Naive B cell (primary cell): ENCODE data around the gene ADGRG3. TPM values are rescaled to one million over a fixed set of nuclear protein-coding genes. Genes with fewer than 3 reads are reported as not detected.
A peak's percentile ranks its signal among the peaks of the same experiment; 100 is the strongest.

Source experiments
- ATAC-seq, 2 donors: fragments of 150-1000 bp; cut with Tn5 transposase; 2 replicates each; pipeline ENCODE4 v1.10.0; 2021; ENCODE audit warnings: low read depth in 2 of 2, mild to moderate bottlenecking in 2 of 2, moderate library complexity in 2 of 2
- DNase-seq: peaks from one replicate; pipeline ENCODE4 v3.0.0; 2022
- H3K27ac Mint-ChIP-seq, 6 donors: one replicate each; pipeline ENCODE4 v1.8.0; 2020 to 2022; ENCODE audit warnings: mild to moderate bottlenecking in 6 of 6, mixed read lengths in 6 of 6, moderate library complexity in 5 of 6, inconsistent platforms in 2 of 6
- H3K27me3 Mint-ChIP-seq, 3 donors: one replicate each; pipeline ENCODE4 v1.8.0; 2021 to 2022; ENCODE audit warnings: mixed read lengths in 3 of 3, mild to moderate bottlenecking in 1 of 3
- H3K36me3 Mint-ChIP-seq, 2 donors: one replicate each; pipeline ENCODE4 v1.8.0; 2020 to 2022; ENCODE audit warnings: mixed read lengths in 2 of 2, inconsistent platforms in 1 of 2, mild to moderate bottlenecking in 1 of 2
- H3K4me1 Mint-ChIP-seq, 3 donors: one replicate each; pipeline ENCODE4 v1.8.0; 2020 to 2022; ENCODE audit warnings: mixed read lengths in 3 of 3, inconsistent platforms in 1 of 3, mild to moderate bottlenecking in 1 of 3, moderate library complexity in 1 of 3
- H3K4me3 Mint-ChIP-seq, 8 donors: one replicate each; pipeline ENCODE4 v1.8.0; 2020 to 2022; ENCODE audit warnings: mild to moderate bottlenecking in 8 of 8, mixed read lengths in 8 of 8, moderate library complexity in 8 of 8, inconsistent platforms in 2 of 8
- H3K9me3 Mint-ChIP-seq, 7 donors: one replicate each; pipeline ENCODE4 v1.8.0; 2020 to 2022; ENCODE audit warnings: mixed read lengths in 7 of 7, mild to moderate bottlenecking in 5 of 7, inconsistent platforms in 2 of 7, moderate library complexity in 1 of 7
- polyA plus RNA-seq, 6 donors: library from polyadenylated mRNA; unstranded; fragments of 300-500 nt; fragmentation: Illumina TruSeq; gene quantifications; one replicate each; pipeline ENCODE4 v1.2.3, GENCODE V29; 2021; ENCODE audit warnings: low read depth in 6 of 6

The ADGRG3 gene
- polyA plus RNA-seq, 6 donors from 2014 or later: 0.11 to 0.55 TPM; not detected in 4

- no peak overlapping the region for H3K4me3 Mint-ChIP-seq
- H3K9me3 Mint-ChIP-seq: no peaks in the 10 kb centered on the region
- ATAC-seq (no peak), DNase-seq (no peak)
- peaks cover 25 to 33% (median 28%) of the 10 kb centered on the region in 3 donors for H3K4me1 Mint-ChIP-seq
- no peaks in the 10 kb centered on the region for H3K36me3 Mint-ChIP-seq
- H3K27ac Mint-ChIP-seq: no peak overlapping the region
- peaks cover 0 to under 1% (median 0%) of the 10 kb centered on the region in 3 donors for H3K27me3 Mint-ChIP-seq
Observed at GRCh38 chr16:57644383-57645014, 23.6 kb upstream of the ADGRG3 start.

GRCh38 chr16:57645169-57645568 is 22.9 kb upstream of the ADGRG3 start:
- Mint-ChIP-seq H3K27ac (no peak overlapping the region), H3K4me3 (no peak overlapping the region), H3K9me3 (no peaks in the 10 kb centered on the region), H3K4me1 (peaks cover 25 to 33% (median 28%) of the 10 kb centered on the region in 3 donors), H3K36me3 (no peaks in the 10 kb centered on the region), H3K27me3 (no peaks in the 10 kb centered on the region)
- no peak for DNase-seq
- no peak for ATAC-seq

DNA sequence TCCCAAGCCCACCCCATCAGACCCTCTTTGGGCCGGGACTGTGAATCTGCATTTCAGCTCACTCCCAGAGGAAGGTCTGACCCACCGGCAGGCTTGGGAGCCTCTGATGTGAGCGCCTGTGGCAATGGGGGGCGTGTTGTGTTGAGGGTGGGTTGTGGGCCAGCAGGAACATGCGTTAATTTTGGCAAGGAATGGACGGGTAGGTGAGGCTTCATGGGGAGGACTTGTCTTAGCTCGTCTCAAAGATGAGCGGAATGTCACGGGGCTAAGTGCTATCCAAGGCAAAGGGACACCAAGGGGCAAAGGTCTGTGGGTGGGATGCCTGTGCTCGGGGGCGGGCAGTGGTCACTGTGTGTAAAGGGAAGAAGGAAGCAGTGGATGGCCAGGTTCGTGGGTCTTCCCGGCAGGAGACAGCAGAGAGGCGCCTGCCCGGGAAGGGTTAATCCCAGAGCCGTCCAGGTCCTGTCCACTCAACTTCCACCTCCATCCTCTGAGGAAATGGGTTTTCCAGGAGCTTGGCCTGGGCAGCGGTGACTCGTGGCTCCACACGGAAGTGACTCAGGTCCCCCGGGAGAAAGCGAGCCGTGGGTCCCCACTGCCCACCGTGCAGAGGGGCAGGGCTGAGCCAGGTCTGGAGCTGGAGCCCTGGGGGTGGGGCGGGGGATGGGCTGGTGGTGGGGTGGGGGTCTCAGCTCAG is 22.3 kb upstream of the ADGRG3 start:
- Mint-ChIP-seq H3K9me3 (no peaks in the 10 kb centered on the region), H3K36me3 (no peaks in the 10 kb centered on the region), H3K4me1 (peaks cover 25 to 34% (median 28%) of the 10 kb centered on the region in 3 donors), H3K27ac (peak overlapping the region in 1 of 6 donors; percentile 89), H3K27me3 (no peaks in the 10 kb centered on the region), H3K4me3 (no peak overlapping the region)
- ATAC-seq (no peak), DNase-seq (no peak)

GRCh38 chr16:57646388-57647039 is 21.6 kb upstream of the ADGRG3 start:
- ATAC-seq (peak; percentile 23 to 26), DNase-seq (no peak)
- Mint-ChIP-seq H3K36me3 (no peaks in the 10 kb centered on the region), H3K27me3 (no peaks in the 10 kb centered on the region), H3K4me3 (no peak overlapping the region), H3K4me1 (peaks cover 25 to 34% (median 28%) of the 10 kb centered on the region in 3 donors), H3K9me3 (no peaks in the 10 kb centered on the region), H3K27ac (peak overlapping the region in 1 of 6 donors; percentile 73)

DNA sequence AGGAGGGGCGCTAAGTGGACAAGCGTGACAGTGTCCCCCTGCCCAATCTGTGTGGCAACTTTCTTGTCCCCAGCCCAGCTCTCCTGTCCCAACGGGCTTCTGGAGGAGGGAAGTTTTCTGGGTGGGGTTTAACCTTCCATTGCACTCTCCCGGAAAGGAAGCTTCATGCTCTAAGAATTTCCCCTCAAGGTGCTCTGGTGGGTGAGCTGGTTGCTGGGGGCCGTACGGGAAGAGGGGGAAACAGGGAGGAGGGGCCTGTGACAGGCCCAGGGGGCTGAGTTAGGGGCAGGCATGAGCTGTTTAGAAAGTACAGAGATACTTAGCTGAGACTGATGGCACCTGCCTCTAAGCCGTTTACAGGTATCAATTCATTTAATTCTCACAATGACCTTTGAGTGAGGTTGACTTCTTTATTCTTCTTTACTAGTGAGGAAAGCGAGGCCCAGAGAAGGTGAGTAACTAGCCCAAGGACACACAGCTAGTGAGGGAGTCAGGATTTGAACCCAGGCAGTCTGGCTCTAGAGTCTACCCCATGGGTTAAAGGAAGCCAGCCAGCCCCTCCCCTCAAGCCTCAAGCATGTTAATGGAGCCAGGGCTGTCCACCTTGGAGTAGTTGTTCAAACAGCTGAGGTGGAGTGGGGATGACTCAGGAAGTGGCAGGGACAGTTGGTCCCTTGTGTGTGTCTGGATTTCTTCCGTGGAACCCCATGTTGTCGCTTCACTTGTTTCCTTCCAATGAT is 20.8 kb upstream of the ADGRG3 start:
- no peaks in the 10 kb centered on the region for H3K36me3 Mint-ChIP-seq
- H3K4me1 Mint-ChIP-seq: peaks cover 28 to 34% (median 31%) of the 10 kb centered on the region in 3 donors
- no peaks in the 10 kb centered on the region for H3K27me3 Mint-ChIP-seq
- H3K4me3 Mint-ChIP-seq: peak overlapping the region in 2 of 8 donors; percentile 28 to 35
- DNase-seq (no peak), ATAC-seq (no peak)
- H3K27ac Mint-ChIP-seq: peak overlapping the region in 5 of 6 donors; percentile 59 to 89 (median 75)
- no peaks in the 10 kb centered on the region for H3K9me3 Mint-ChIP-seq

- peak; percentile 51 for DNase-seq
- peak overlapping the region in 5 of 8 donors; percentile 4 to 79 (median 21) for H3K4me3 Mint-ChIP-seq
- ATAC-seq: peak; percentile 76 to 77
- H3K9me3 Mint-ChIP-seq: no peaks in the 10 kb centered on the region
- H3K4me1 Mint-ChIP-seq: peaks cover 28 to 34% (median 31%) of the 10 kb centered on the region in 3 donors
- peak overlapping the region in 5 of 6 donors; percentile 48 to 92 (median 59) for H3K27ac Mint-ChIP-seq
- no peaks in the 10 kb centered on the region for H3K36me3 Mint-ChIP-seq
- no peaks in the 10 kb centered on the region for H3K27me3 Mint-ChIP-seq
Observed at GRCh38 chr16:57648125-57648524, 20.0 kb upstream of the ADGRG3 start.

DNA sequence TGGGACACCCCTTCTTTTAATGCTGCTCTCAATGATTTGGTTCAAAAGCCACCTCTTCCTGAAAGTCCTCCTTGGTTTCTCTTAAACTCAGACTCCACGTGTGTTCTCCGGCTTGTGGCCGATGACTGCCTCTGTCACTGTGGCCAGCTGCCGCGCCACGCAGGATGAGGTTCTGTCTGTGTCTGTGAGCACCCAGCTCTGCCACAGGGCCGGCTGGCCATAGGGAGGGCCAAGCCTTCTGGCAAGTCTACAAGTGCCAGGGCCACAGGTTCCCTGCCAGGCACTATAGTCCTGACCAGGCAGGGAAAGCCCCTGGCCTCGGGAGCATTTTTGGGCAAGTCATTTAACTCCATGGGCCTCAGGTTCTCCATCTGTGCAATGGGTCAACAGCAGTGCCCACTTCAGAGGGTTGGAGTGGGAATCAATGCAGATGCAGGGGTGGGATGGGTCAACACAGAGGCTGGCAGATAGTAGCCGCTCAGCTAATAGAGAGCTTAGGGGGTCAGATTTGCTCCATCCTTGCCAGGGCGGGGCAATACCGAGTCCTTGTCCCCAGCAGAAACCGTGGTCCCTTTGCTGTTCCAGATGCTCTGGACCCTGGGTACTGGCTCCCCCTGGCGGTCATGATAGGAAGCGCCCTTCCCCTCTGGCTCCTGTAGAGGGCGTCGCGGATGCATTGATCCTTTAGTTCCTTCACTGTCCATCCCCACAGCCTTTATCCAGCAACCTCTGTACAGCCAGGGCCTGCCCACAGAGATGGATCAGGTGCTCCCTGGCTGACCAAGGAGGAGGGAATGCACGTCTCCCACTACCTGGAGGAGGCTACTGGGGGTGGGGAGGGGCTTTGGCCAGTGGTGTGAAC is 19.3 kb upstream of the ADGRG3 start:
- no peaks in the 10 kb centered on the region for H3K36me3 Mint-ChIP-seq
- no peaks in the 10 kb centered on the region for H3K9me3 Mint-ChIP-seq
- H3K4me3 Mint-ChIP-seq: peak overlapping the region in 3 of 8 donors; percentile 39 to 59 (median 46)
- DNase-seq (peak; percentile 66), ATAC-seq (peak; percentile 52 to 56)
- peak overlapping the region in 3 of 6 donors; percentile 34 to 90 (median 48) for H3K27ac Mint-ChIP-seq
- peaks cover 28 to 34% (median 31%) of the 10 kb centered on the region in 3 donors for H3K4me1 Mint-ChIP-seq
- H3K27me3 Mint-ChIP-seq: peaks cover 0 to 5% (median 0%) of the 10 kb centered on the region in 3 donors

DNA sequence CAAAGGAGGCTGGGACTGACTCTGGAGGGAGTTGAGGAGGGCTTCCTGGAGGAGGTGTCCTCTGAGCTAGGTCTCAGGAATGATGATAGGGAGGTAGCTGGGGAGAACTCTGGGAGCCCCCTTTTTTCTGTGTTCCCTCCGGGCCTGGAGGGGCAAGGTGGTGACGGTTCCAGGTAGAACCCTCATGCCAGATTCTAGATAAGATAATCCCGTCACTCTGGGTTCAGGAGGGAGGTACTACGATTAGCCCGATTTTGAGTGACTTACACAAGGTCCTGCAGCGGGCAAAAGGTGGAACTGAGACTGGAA is 18.7 kb upstream of the ADGRG3 start:
- peaks cover 0 to 7% (median 0%) of the 10 kb centered on the region in 3 donors for H3K27me3 Mint-ChIP-seq
- H3K4me3 Mint-ChIP-seq: peak overlapping the region in 1 of 8 donors; percentile 3
- H3K27ac Mint-ChIP-seq: peak overlapping the region in 1 of 6 donors; percentile 47
- no peaks in the 10 kb centered on the region for H3K9me3 Mint-ChIP-seq
- no peak for DNase-seq
- peaks cover 28 to 34% (median 31%) of the 10 kb centered on the region in 3 donors for H3K4me1 Mint-ChIP-seq
- no peak for ATAC-seq
- H3K36me3 Mint-ChIP-seq: no peaks in the 10 kb centered on the region

- Mint-ChIP-seq H3K4me3 (no peak overlapping the region), H3K9me3 (no peaks in the 10 kb centered on the region), H3K36me3 (no peaks in the 10 kb centered on the region), H3K4me1 (peaks cover 28 to 34% (median 31%) of the 10 kb centered on the region in 3 donors), H3K27ac (no peak overlapping the region), H3K27me3 (peaks cover 0 to 7% (median 0%) of the 10 kb centered on the region in 3 donors)
- no peak for DNase-seq
- ATAC-seq: no peak
Observed at GRCh38 chr16:57649846-57650245, 18.3 kb upstream of the ADGRG3 start.

- no peak for DNase-seq
Observed at GRCh38 chr16:57651344-57652333, 16.5 kb upstream of the ADGRG3 start.

DNA sequence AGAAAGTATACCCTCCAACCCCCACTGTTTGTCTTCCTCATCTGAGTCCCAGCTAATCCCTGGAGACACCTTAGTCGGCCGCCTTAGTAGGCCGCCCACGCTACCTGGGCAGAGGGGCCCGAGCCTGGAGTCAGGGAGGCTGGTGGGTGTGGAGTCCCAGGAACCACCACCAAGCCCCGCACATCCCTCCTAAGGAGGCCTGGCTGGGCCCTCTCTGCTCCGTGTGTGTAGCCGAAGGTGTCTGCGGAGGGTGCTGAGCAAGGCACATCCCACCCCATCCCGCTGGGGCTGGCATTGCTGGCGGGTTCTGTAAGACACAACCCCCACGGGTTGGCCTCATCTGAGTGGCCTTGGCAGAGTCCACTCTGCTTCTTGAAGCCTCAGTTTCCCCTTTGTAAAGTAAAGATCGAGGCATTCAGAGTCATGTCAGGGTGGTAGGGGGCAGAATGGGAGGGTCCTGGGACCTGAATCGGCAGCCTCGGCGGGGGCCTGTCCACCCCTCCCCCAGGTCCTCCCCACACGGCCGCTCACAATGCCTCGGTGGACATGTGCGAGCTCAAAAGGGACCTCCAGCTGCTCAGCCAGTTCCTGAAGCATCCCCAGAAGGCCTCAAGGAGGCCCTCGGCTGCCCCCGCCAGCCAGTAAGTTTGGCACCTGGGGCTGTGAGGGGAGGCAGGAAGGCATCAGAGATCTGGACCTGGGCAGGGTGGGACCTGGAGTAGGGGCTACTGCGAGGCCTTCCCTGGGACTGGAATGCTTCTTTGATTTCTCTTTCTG is 15.2 kb upstream of the ADGRG3 start:
- DNase-seq (no peak), ATAC-seq (no peak)
- Mint-ChIP-seq H3K4me1 (peaks cover 13 to 17% (median 13%) of the 10 kb centered on the region in 3 donors), H3K36me3 (no peaks in the 10 kb centered on the region), H3K4me3 (peak overlapping the region in 1 of 8 donors; percentile 9), H3K27me3 (peaks cover 0 to 7% (median 0%) of the 10 kb centered on the region in 3 donors), H3K9me3 (no peaks in the 10 kb centered on the region), H3K27ac (peak overlapping the region in 1 of 6 donors; percentile 42)

More at GRCh38 chr16:57651344-57652333, 16.5 kb upstream of the ADGRG3 start:
- H3K9me3 Mint-ChIP-seq: no peaks in the 10 kb centered on the region
- no peaks in the 10 kb centered on the region for H3K36me3 Mint-ChIP-seq
- H3K4me1 Mint-ChIP-seq: peaks cover 24 to 27% (median 24%) of the 10 kb centered on the region in 3 donors
- H3K4me3 Mint-ChIP-seq: no peak overlapping the region
- no peak overlapping the region for H3K27ac Mint-ChIP-seq
- H3K27me3 Mint-ChIP-seq: peaks cover 0 to 7% (median 0%) of the 10 kb centered on the region in 3 donors
- ATAC-seq: no peak
